ENCODE measurements around the gene CYB5R2. TPM values are rescaled to one million over a fixed set of nuclear protein-coding genes. Genes with fewer than 3 reads are reported as not detected.

Gene CYB5R2
- total and polyA plus RNA-seq, 7 donors: 1.4 to 7.8 (median 3.6) TPM

GRCh38 chr11:7621554-7621953 lies 51.7 kb downstream of the CYB5R2 start:
- intact Hi-C loops (cut with DNase I): no loop called here
- H3K4me3 ChIP-seq: no peak overlapping the region
- 4 to 10% methylated on average over 1 of the region's 1 CpG for WGBS, 2 donors
- no peak for TF ChIP-seq POLR2A (IDR thresholded peaks at IDR 0.05)
- TF ChIP-seq CTCF (IDR thresholded peaks at IDR 0.05): no peak
- no peak for TF ChIP-seq EP300 (IDR thresholded peaks at IDR 0.05)
- TF ChIP-seq POLR2AphosphoS5 (IDR thresholded peaks at IDR 0.05): no peak
- no peaks in the 10 kb centered on the region for H3K27me3 ChIP-seq
- H3K27ac ChIP-seq: no peak overlapping the region
- DNase-seq: no peak
- no peaks in the 10 kb centered on the region for H3K9me3 ChIP-seq
- H3K36me3 ChIP-seq: peaks cover 0 to 4% (median 0%) of the 10 kb centered on the region in 4 donors
- no peaks in the 10 kb centered on the region for H3K4me1 ChIP-seq

DNA sequence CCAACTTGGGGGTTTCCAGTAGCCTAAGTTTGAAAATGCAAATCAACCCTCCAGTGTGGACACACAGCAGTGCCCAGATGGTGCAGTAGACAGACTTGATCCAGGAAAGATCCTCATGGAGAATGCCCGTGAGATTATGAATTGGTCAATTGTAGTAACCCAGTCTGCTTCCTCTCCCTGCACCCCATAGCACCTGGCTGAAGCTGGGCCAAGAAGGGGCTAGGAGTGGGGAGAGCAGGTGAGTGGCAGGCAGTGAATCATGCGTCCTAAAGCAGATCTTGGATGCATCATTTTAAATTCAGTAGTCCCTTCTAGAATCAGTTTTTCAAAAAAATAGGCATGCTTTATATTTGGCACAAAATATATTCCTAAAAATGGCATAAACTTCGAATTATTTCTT lies 52.2 kb downstream of the CYB5R2 start:
- intact Hi-C loops (cut with DNase I): no loop called here

GRCh38 chr11:7619322-7619721 lies 54.0 kb downstream of the CYB5R2 start:
- DNase-seq: no peak
- intact Hi-C loops (cut with DNase I): no loop called here
- Histone ChIP-seq H3K4me3 (no peak overlapping the region), H3K4me1 (no peaks in the 10 kb centered on the region), H3K27ac (no peak overlapping the region), H3K27me3 (no peaks in the 10 kb centered on the region), H3K9me3 (no peaks in the 10 kb centered on the region), H3K36me3 (no peaks in the 10 kb centered on the region)
- TF ChIP-seq CTCF (IDR thresholded peaks at IDR 0.05): no peak
- 90% methylated on average over 3 of the region's 3 CpGs for WGBS, 2 donors

More for the DNA sequence above, 52.2 kb downstream of the CYB5R2 start:
- H3K4me1 ChIP-seq: no peaks in the 10 kb centered on the region
- H3K27ac ChIP-seq: no peak overlapping the region
- DNase-seq: no peak
- H3K27me3 ChIP-seq: no peaks in the 10 kb centered on the region
- H3K36me3 ChIP-seq: peaks cover 0 to 4% (median 0%) of the 10 kb centered on the region in 4 donors
- 45 to 74% methylated on average over 3 of the region's 3 CpGs for WGBS, 2 donors
- H3K4me3 ChIP-seq: no peak overlapping the region
- no peaks in the 10 kb centered on the region for H3K9me3 ChIP-seq
- TF ChIP-seq POLR2A (IDR thresholded peaks at IDR 0.05): no peak
- no peak for TF ChIP-seq POLR2AphosphoS5 (IDR thresholded peaks at IDR 0.05)
- TF ChIP-seq CTCF (IDR thresholded peaks at IDR 0.05): no peak
- TF ChIP-seq EP300 (IDR thresholded peaks at IDR 0.05): no peak

DNA sequence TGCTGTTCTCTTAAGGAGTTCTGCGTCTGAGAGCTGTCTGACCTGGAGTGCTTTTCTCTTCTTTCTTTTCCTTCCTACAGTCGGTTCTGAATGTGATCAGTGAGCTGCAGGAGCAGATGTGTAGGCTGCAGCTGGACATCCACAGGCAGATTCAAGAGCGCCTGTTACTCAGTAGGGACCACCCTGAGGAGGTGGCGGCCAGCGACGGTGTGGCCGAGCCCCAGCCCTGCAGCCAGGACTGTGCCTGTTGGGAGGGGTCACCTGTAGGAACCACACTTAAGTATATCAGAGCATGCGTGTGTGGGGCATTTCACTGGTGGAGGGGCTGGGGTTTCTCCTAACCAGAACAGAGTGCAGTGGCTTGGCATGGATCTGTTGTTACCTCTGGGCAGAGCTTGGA lies 56.3 kb downstream of the CYB5R2 start:
- Histone ChIP-seq H3K4me1 (no peaks in the 10 kb centered on the region), H3K27ac (no peak overlapping the region), H3K9me3 (no peaks in the 10 kb centered on the region), H3K4me3 (no peak overlapping the region), H3K36me3 (no peaks in the 10 kb centered on the region), H3K27me3 (no peaks in the 10 kb centered on the region)
- TF ChIP-seq POLR2AphosphoS5 (IDR thresholded peaks at IDR 0.05) (no peak), EP300 (IDR thresholded peaks at IDR 0.05) (no peak), CTCF (IDR thresholded peaks at IDR 0.05) (no peak), POLR2A (IDR thresholded peaks at IDR 0.05) (no peak)
- WGBS, 2 donors: 89 to 96% methylated on average over 8 of the region's 8 CpGs
- intact Hi-C loops (cut with DNase I): no loop called here
- DNase-seq: no peak

Other genes with a start within 250 kb of the CYB5R2 start
- gene OLFML1, start 188.0 kb downstream of the CYB5R2 start, total RNA-seq: 10 to 100 TPM in 2 of 4 donors, 1 to 10 TPM in 2; 2.2 to 14.7 (median 8.7) TPM
- 1 to 10 TPM in 2 of 3 donors, not detected in 1; 1.8 to 2.7 TPM for gene OLFML1, start 188.0 kb downstream of the CYB5R2 start, polyA plus RNA-seq
- 10 to 100 TPM in 2 of 4 donors, 1 to 10 TPM in 2; 4.1 to 11.6 (median 9.2) TPM for gene PPFIBP2, start 159.5 kb downstream of the CYB5R2 start, total RNA-seq
- gene PPFIBP2, start 159.5 kb downstream of the CYB5R2 start, polyA plus RNA-seq: 10 to 100 TPM; 26.7 to 33.5 (median 30.6) TPM
- gene OVCH2, start 33.0 kb upstream of the CYB5R2 start, total RNA-seq: not detected
- not detected for gene OVCH2, start 33.0 kb upstream of the CYB5R2 start, polyA plus RNA-seq
- gene OR5P2, start 123.4 kb upstream of the CYB5R2 start, total RNA-seq: not detected
- not detected for gene OR5P2, start 123.4 kb upstream of the CYB5R2 start, polyA plus RNA-seq
- not detected for gene OR5P3, start 157.3 kb upstream of the CYB5R2 start, total RNA-seq
- not detected for gene OR5P3, start 157.3 kb upstream of the CYB5R2 start, polyA plus RNA-seq